Liver (tissue), 9 donors: ENCODE results near the gene MAML3. TPM values are rescaled to one million over a fixed set of nuclear protein-coding genes. Genes with fewer than 3 reads are reported as not detected.

Experiments
- DNase-seq: peaks from one replicate; pipeline ENCODE4 v3.0.0-alpha.2; 2017; ENCODE audit warnings: low spot score
- H3K27ac ChIP-seq, 2 donors: one replicate each; pipeline ENCODE4 v1.7.0; 2013; ENCODE audit warnings: inconsistent platforms in 2 of 2, low read length in 2 of 2, control low read depth in 1 of 2, low read depth in 1 of 2, mild to moderate bottlenecking in 1 of 2
- H3K27me3 ChIP-seq, 4 donors: one replicate each; pipeline versions ENCODE4 v1.6.1 to v1.7.0; 2013; ENCODE audit warnings: low read length in 3 of 4, inconsistent platforms in 1 of 4, mild to moderate bottlenecking in 1 of 4, moderate library complexity in 1 of 4; ENCODE audit not compliant: control insufficient read depth in 4 of 4, insufficient read depth in 4 of 4
- H3K36me3 ChIP-seq, 4 donors: one replicate each; pipeline versions ENCODE4 v1.6.1 to v1.7.0; 2013; ENCODE audit warnings: low read length in 3 of 4, mild to moderate bottlenecking in 3 of 4, low read depth in 1 of 4, moderate library complexity in 1 of 4; ENCODE audit not compliant: control insufficient read depth in 4 of 4, insufficient read depth in 3 of 4
- H3K4me1 ChIP-seq, 4 donors: one replicate each; pipeline versions ENCODE4 v1.6.1 to v1.7.0; 2013; ENCODE audit warnings: low read length in 3 of 4, mild to moderate bottlenecking in 3 of 4, moderate library complexity in 1 of 4; ENCODE audit not compliant: control insufficient read depth in 4 of 4, insufficient read depth in 4 of 4
- H3K4me3 ChIP-seq, 3 donors: one replicate each; pipeline versions ENCODE4 v1.6.1 to v1.7.0; 2013; ENCODE audit warnings: low read length in 3 of 3, control low read depth in 1 of 3, low read depth in 1 of 3, mild to moderate bottlenecking in 1 of 3
- H3K9ac ChIP-seq, 2 donors: one replicate each; pipeline ENCODE4 v1.7.0; 2013; ENCODE audit warnings: low read length in 2 of 2, mild to moderate bottlenecking in 2 of 2, moderate library complexity in 2 of 2, control low read depth in 1 of 2, low read depth in 1 of 2
- H3K9me3 ChIP-seq, 4 donors: one replicate each; pipeline versions ENCODE4 v1.6.1 to v1.7.0; 2013; ENCODE audit warnings: low read length in 3 of 4; ENCODE audit not compliant: control insufficient read depth in 4 of 4
- CTCF ChIP-seq: fragments of 150-350 bp; IDR thresholded peaks from 2 replicates; pipeline ENCODE4 v1.5.1; 2017; ENCODE audit warnings: improper control_type of control experiment, low read depth, low read length; ENCODE audit not compliant: missing input control
- EGR1 ChIP-seq, 2 donors: IDR thresholded peaks; 2 replicates each; pipeline ENCODE4 v1.6.1; 2016 to 2018; ENCODE audit warnings: antibody characterized with exemption in 2 of 2, low read depth in 2 of 2
- FOXA2 ChIP-seq: IDR thresholded peaks from 2 replicates; pipeline ENCODE4 v1.6.1; 2016; ENCODE audit warnings: antibody characterized with exemption
- GABPA ChIP-seq, 2 donors: IDR thresholded peaks in 1 of 2; conservative IDR thresholded peaks in 1 of 2; 2 replicates each; pipeline ENCODE4 v1.6.1; 2016; ENCODE audit warnings: antibody characterized with exemption in 2 of 2, mild to moderate bottlenecking in 1 of 2, moderate library complexity in 1 of 2
- HNF4A ChIP-seq, 2 donors: conservative IDR thresholded peaks; 2 replicates each; pipeline ENCODE4 v1.6.1; 2016; ENCODE audit warnings: antibody characterized with exemption in 2 of 2, mild to moderate bottlenecking in 2 of 2
- HNF4G ChIP-seq: IDR thresholded peaks from 2 replicates; pipeline ENCODE4 v1.6.1; 2016; ENCODE audit warnings: antibody characterized with exemption
- JUND ChIP-seq, 2 donors: IDR thresholded peaks; 2 replicates each; pipeline ENCODE4 v1.6.1; 2016; ENCODE audit warnings: antibody characterized with exemption in 2 of 2
- NR2F2 ChIP-seq: IDR thresholded peaks from 2 replicates; pipeline ENCODE4 v1.6.1; 2016; ENCODE audit warnings: antibody characterized with exemption
- RAD21 ChIP-seq, 2 donors: IDR thresholded peaks; 2 replicates each; pipeline ENCODE4 v1.6.1; 2016; ENCODE audit warnings: antibody characterized with exemption in 2 of 2, mild to moderate bottlenecking in 2 of 2
- RXRA ChIP-seq, 2 donors: IDR thresholded peaks; 2 replicates each; pipeline ENCODE4 v1.6.1; 2017 to 2018; ENCODE audit warnings: antibody characterized with exemption in 2 of 2, mild to moderate bottlenecking in 1 of 2
- SP1 ChIP-seq: IDR thresholded peaks from 2 replicates; pipeline ENCODE4 v1.6.1; 2018; ENCODE audit warnings: antibody characterized with exemption, mild to moderate bottlenecking
- TAF1 ChIP-seq: conservative IDR thresholded peaks from 2 replicates; pipeline ENCODE4 v1.6.1; 2016; ENCODE audit warnings: antibody characterized with exemption, mild to moderate bottlenecking
- YY1 ChIP-seq: IDR thresholded peaks from 2 replicates; pipeline ENCODE4 v1.6.1; 2016; ENCODE audit warnings: antibody characterized with exemption, mild to moderate bottlenecking
- ZBTB33 ChIP-seq: IDR thresholded peaks from 2 replicates; pipeline ENCODE4 v1.6.1; 2016; ENCODE audit warnings: antibody characterized with exemption
- WGBS: extraction: QIAGEN DNeasy Blood & Tissue Kit; methylation state at CpG from one replicate; pipeline ENCODE4 v1.1.7; 2013; 5-methylcytosine and 5-hydroxymethylcytosine counted together
- polyA plus RNA-seq, 2 donors: library from polyadenylated mRNA; stranded (reverse) in 1 of 2; unstranded in 1 of 2; fragments of 200-250 nt in 1 of 2; fragments of >200 nt in 1 of 2; fragmentation: Nextera tagmentation in 1 of 2; extraction: Ambion mirVana in 1 of 2; gene quantifications; one replicate each; pipeline versions ENCODE4 v1.2.1 to v1.2.3, GENCODE V29; 2013 to 2015
- total RNA-seq, 2 donors: library from RNA; depleted of rRNA; stranded (reverse); fragments of >200 nt; gene quantifications; one replicate each; pipeline ENCODE4 v1.2.3, GENCODE V29; 2014
- TF ChIP-seq, protein P1 (sequence below): IDR thresholded peaks from 2 replicates; pipeline ENCODE4 v1.6.1; 2016; ENCODE audit warnings: antibody characterized with exemption
- TF ChIP-seq, protein P2 (sequence below): IDR thresholded peaks from 2 replicates; pipeline ENCODE4 v1.6.1; 2016; ENCODE audit warnings: antibody characterized with exemption, mild to moderate bottlenecking
- donor health status: healthy.
- donor health status: healthy.
- donor health status: healthy.
- donor health status: healthy.
- donor health status: healthy.

MAML3 gene
- total and polyA plus RNA-seq, 4 donors = 1.3 to 4.3 (median 2.7) TPM

DNA sequence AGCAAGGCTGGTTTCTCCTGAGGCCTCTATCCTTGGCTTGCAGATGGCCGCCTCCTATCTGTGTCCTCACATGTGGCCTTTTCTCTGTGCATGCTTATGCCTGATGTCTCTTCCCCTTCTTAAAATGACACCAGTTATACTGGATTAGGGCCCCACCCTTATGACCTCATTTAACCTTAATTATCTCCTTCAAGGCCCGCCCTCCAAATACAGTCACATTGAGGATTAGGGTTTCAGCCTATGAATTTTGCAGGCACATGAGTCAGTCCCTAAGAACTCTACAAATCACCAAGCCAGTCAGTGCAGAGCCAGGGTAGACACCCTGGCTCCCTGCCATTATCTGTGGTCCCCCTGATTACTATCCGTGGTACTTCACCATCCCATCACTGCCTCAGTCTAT, 51.6 kb downstream of the MAML3 start:
- WGBS = 68% methylated on average over 3 of the region's 3 CpGs
- no peak for TF ChIP-seq NR2F2
- TF ChIP-seq, protein P1, sequence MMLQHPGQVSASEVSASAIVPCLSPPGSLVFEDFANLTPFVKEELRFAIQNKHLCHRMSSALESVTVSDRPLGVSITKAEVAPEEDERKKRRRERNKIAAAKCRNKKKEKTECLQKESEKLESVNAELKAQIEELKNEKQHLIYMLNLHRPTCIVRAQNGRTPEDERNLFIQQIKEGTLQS = no peak
- TF ChIP-seq SP1 = no peak
- TF ChIP-seq, protein P2, sequence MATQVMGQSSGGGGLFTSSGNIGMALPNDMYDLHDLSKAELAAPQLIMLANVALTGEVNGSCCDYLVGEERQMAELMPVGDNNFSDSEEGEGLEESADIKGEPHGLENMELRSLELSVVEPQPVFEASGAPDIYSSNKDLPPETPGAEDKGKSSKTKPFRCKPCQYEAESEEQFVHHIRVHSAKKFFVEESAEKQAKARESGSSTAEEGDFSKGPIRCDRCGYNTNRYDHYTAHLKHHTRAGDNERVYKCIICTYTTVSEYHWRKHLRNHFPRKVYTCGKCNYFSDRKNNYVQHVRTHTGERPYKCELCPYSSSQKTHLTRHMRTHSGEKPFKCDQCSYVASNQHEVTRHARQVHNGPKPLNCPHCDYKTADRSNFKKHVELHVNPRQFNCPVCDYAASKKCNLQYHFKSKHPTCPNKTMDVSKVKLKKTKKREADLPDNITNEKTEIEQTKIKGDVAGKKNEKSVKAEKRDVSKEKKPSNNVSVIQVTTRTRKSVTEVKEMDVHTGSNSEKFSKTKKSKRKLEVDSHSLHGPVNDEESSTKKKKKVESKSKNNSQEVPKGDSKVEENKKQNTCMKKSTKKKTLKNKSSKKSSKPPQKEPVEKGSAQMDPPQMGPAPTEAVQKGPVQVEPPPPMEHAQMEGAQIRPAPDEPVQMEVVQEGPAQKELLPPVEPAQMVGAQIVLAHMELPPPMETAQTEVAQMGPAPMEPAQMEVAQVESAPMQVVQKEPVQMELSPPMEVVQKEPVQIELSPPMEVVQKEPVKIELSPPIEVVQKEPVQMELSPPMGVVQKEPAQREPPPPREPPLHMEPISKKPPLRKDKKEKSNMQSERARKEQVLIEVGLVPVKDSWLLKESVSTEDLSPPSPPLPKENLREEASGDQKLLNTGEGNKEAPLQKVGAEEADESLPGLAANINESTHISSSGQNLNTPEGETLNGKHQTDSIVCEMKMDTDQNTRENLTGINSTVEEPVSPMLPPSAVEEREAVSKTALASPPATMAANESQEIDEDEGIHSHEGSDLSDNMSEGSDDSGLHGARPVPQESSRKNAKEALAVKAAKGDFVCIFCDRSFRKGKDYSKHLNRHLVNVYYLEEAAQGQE = no peak
- TF ChIP-seq HNF4G = no peak
- no peak for TF ChIP-seq RXRA (IDR thresholded peaks at IDR 0.05)
- TF ChIP-seq HNF4A (conservative IDR thresholded peaks at IDR 0.05) = no peak
- TF ChIP-seq RAD21 (IDR thresholded peaks at IDR 0.05) = no peak
- no peak for TF ChIP-seq ZBTB33
- no peak for TF ChIP-seq GABPA (IDR thresholded peaks at IDR 0.05 in 1 of 2, conservative IDR thresholded peaks at IDR 0.05 in 1 of 2)
- no peak for TF ChIP-seq FOXA2
- no peak for TF ChIP-seq YY1
- TF ChIP-seq TAF1 = no peak
- no peak for TF ChIP-seq CTCF
- no peak for TF ChIP-seq JUND (IDR thresholded peaks at IDR 0.05)
- no peak for TF ChIP-seq EGR1 (IDR thresholded peaks at IDR 0.05; ENCODE audit: low read depth in 2 of 2)
- H3K4me3 ChIP-seq = no peak overlapping the region
- H3K36me3 ChIP-seq = no peaks in the 10 kb centered on the region
- DNase-seq = no peak
- no peak overlapping the region for H3K27ac ChIP-seq
- no peak overlapping the region for H3K9ac ChIP-seq
- peaks cover 2 to 15% (median 6%) of the 10 kb centered on the region in 4 donors for H3K4me1 ChIP-seq
- H3K9me3 ChIP-seq = no peaks in the 10 kb centered on the region
- H3K27me3 ChIP-seq = no peaks in the 10 kb centered on the region

GRCh38 chr4:140100771-140101170, 53.2 kb downstream of the MAML3 start:
- H3K9me3 ChIP-seq = no peaks in the 10 kb centered on the region
- WGBS = 97% methylated on average over 3 of the region's 3 CpGs
- no peaks in the 10 kb centered on the region for H3K27me3 ChIP-seq
- H3K36me3 ChIP-seq = no peaks in the 10 kb centered on the region
- no peak overlapping the region for H3K4me3 ChIP-seq
- H3K9ac ChIP-seq = no peak overlapping the region
- H3K27ac ChIP-seq = no peak overlapping the region
- peaks cover 0 to 7% (median 4%) of the 10 kb centered on the region in 4 donors for H3K4me1 ChIP-seq
- TF ChIP-seq YY1 = no peak
- TF ChIP-seq HNF4G = no peak
- no peak for TF ChIP-seq CTCF
- DNase-seq = no peak
